ENCODE data around the gene GPR55.

GPR55 gene

DNA sequence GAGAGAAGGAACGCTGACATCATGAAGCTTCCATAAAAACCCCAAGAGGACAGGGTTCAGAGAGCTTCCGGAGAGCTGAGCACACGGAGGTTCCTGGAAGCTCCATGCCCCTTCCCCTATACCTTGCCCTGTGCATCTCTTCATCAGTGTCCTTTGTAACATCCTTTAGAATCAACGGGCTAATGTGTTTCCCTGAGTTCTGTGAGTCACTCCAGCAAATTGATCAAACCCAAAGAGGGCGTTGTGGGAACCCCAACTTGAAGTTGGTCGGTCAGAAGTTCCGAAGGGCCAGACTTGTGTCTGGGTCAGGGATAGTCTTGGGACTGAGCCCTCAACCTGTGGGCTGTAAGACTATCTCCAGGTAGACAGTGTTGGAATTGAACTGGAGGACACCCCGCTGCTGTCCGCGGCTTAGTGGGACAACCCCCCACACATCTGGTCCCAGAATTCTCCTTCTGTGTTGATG is 25.9 kb upstream of the GPR55 start:
- no peak for DNase-seq (ENCODE audit: low read depth)
- no peak overlapping the region for H3K4me3 ChIP-seq (ENCODE audit: control insufficient read depth, low read depth, low read length)
- TF ChIP-seq, protein P1, sequence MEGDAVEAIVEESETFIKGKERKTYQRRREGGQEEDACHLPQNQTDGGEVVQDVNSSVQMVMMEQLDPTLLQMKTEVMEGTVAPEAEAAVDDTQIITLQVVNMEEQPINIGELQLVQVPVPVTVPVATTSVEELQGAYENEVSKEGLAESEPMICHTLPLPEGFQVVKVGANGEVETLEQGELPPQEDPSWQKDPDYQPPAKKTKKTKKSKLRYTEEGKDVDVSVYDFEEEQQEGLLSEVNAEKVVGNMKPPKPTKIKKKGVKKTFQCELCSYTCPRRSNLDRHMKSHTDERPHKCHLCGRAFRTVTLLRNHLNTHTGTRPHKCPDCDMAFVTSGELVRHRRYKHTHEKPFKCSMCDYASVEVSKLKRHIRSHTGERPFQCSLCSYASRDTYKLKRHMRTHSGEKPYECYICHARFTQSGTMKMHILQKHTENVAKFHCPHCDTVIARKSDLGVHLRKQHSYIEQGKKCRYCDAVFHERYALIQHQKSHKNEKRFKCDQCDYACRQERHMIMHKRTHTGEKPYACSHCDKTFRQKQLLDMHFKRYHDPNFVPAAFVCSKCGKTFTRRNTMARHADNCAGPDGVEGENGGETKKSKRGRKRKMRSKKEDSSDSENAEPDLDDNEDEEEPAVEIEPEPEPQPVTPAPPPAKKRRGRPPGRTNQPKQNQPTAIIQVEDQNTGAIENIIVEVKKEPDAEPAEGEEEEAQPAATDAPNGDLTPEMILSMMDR (IDR thresholded peaks at IDR 0.05; ENCODE audit: control insufficient read depth, insufficient read depth, low read depth, low read length, missing control alignments), result no peak

DNA sequence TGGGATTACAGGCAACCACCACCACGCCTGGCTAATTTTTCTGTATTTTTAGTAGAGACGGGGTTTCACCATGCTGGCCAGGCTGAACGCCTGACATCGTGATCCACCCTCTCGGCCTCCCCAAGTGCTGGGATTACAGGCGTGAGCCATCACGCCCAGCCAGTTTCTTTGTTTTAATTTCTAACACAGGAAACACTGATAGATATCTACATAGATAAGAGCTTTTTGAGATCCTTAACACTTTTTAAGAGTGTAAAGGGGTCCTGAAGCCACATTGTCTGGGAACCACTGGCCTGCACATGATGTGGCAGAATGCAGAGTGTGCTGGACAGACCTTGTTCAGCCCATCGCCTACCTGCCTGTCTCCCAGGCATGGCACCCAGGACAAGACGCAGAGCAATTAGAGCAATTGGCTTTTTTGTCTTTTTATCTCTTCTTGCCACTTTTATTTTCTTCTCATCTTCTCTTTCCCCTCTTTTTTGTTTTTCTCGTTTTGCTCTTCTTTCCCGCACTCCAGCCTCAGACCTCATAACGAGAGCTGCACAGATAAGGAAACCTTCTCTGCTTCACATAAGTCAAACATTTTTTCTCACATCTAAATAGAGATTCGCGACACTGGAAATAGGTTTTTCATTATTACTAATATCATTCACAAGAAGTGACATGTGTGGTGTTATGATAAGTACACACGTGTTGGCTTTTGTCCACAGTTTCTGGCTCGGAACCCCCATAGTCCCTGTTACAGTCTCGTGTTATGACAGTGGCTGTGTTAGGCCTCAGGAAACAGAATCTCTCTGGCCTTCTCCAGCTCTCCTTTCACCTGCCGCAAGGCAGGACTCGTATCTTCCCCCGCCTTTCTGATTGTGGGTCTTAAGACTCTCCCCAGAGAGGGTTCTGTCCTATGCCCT is 25.2 kb upstream of the GPR55 start:
- no peak for DNase-seq (ENCODE audit: low read depth)
- TF ChIP-seq, protein P1 (IDR thresholded peaks at IDR 0.05; ENCODE audit: control insufficient read depth, insufficient read depth, low read depth, low read length, missing control alignments), result no peak
- H3K4me3 ChIP-seq (ENCODE audit: control insufficient read depth, low read depth, low read length), result no peak overlapping the region

DNA sequence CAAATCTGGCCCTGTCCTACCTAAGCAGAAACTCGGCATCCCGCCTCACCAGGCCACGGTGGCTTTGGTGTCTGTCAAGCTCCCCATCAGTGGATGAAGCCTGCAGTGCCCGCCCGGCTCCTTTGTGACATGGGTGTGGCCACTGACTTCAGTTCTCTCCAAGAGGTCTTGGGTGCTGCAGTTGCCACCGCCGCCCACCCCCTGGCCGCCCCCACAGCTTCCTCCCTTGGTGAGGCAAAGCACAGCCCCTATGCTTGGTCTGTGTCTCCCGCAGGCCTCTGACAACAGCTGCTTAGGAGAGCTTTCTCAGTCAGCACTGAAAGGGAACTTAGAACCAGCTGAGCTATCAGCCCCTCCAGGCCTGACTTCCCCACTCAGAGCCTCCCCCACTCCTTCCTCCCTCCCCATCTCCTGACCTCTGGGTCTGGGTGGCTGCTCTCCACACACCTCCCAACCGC is 22.9 kb upstream of the GPR55 start:
- TF ChIP-seq, protein P1 (IDR thresholded peaks at IDR 0.05; ENCODE audit: control insufficient read depth, insufficient read depth, low read depth, low read length, missing control alignments), result no peak
- H3K4me3 ChIP-seq (ENCODE audit: control insufficient read depth, low read depth, low read length), result no peak overlapping the region
- no peak for DNase-seq (ENCODE audit: low read depth)

DNA sequence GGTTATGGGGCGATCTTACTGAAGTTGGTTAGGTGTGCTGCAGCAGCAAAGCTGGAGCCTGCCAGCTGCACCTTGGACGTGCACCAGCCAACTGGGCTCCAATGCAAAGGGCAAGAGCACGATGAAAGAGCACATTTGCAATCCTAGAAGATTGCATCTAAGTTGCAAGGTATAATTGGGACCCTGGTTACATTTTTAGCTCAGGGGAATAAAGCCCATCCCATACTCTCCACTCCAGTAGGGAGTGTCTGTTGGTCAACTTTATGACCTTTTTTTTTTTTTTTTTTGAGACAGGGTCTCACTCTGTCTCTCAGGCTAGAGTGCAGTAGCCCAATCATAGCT is 22.2 kb upstream of the GPR55 start:
- no peak overlapping the region for H3K4me3 ChIP-seq (ENCODE audit: control insufficient read depth, low read depth, low read length)

DNA sequence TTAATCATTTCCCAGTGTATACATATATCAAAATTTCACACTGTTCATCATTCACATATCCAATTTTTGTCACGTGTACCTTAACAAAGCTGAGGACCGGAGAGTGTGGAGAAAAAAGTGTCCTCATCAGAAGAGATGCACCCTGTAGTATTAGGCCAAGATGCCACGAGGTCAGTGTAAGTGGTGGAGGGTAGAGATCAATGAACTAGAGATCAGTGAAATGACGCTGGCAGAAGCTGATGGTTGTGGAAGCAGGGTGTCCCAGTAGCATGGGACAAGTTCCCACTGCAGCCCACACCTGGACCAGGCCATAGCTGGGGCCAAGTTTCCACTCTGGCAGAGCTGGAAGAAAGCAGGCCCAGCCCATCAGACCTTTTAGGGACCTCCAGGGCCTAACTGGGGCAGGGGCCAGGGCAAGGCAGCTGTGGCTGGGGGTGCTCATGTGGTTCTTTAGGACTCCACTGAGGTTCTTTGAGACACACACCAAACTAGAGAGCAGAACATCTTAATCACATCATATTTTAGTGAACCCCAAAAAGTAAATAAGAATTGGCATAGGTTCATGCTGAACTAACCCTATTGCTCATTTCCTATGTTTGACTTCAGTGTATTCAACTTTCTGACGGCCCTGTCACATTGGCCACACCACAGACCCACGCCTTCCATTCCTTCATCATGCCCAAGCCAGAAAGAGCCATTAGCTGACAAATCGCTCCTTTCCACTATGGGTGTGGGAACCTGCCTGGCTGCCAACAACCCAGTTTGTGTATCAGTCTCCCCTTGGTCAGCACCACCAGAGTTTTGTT is 21.6 kb upstream of the GPR55 start:
- TF ChIP-seq, protein P1 (IDR thresholded peaks at IDR 0.05; ENCODE audit: control insufficient read depth, insufficient read depth, low read depth, low read length, missing control alignments), result no peak
- no peak for DNase-seq (ENCODE audit: low read depth)
- H3K4me3 ChIP-seq (ENCODE audit: control insufficient read depth, low read depth, low read length), result no peak overlapping the region

More for the DNA sequence above, 22.2 kb upstream of the GPR55 start:
- no peak for DNase-seq (ENCODE audit: low read depth)
- TF ChIP-seq, protein P1 (IDR thresholded peaks at IDR 0.05; ENCODE audit: control insufficient read depth, insufficient read depth, low read depth, low read length, missing control alignments), result no peak

DNA sequence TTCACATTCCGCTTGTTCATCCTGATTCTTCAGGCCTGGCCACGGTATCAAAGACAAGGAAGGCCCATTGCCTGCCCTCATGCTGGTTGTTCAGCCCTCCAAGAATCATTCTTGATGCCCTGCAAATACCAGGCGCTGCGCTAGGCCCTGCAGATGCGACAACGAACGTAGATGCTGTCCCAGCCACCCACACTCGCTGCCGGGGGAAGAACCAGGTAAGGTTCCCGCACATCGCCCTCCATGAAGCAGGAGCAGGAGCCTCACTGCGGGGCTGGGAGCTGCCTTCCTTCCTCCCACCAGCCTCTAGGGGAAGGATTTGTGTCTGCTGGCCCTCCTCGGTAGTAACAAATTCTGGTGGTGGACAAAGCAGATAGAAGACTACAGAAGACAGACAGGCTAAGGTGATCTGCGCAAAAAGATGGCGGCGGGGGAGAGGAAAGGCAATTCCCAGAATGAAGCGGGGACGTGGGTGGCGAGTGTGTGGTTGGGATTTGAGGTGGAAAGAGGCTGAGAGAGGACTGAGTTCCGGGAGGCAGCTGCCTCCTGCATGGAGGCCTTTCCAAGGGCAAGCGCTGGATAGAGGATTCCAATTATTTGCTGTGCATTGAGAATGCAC is 19.8 kb upstream of the GPR55 start:
- TF ChIP-seq, protein P1 (IDR thresholded peaks at IDR 0.05; ENCODE audit: control insufficient read depth, insufficient read depth, low read depth, low read length, missing control alignments), result no peak
- DNase-seq (ENCODE audit: low read depth), result no peak
- no peak overlapping the region for H3K4me3 ChIP-seq (ENCODE audit: control insufficient read depth, low read depth, low read length)
